ENCODE data around the gene SMIM11. TPM values are rescaled to one million over a fixed set of nuclear protein-coding genes. Genes with fewer than 3 reads are reported as not detected.

The SMIM11 gene
- total and polyA plus RNA-seq, 2 of the 8 experiments (the other 6 are each of a cell fraction or from before 2014, with no cell fraction given): 1.0 to 3.2 TPM

DNA sequence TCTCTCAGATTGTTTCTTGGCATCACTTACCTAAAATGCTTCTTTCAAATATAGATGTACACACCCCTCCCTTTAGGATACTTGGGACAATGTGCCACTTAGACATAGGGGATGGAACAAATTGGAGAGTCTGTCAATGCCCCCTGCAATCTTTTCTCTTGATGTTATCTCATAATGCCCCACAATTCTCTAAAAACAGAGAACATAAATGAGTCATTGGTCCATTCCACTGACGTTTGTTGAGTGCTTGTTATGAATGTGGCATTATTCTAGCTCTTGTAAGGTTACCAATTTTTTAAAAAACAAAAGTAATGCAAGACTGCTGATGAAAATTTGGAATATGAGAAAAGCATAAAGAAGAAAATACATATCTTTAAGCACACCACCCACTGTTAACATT, 5.6 kb upstream of the SMIM11 start:
- Histone ChIP-seq H3K4me3 (ENCODE audit: extremely low read depth in 1 of 4, insufficient read depth in 2 of 4, low read depth in 3 of 4, low read length in 4 of 4) (no peak overlapping the region), H3K9me3 (ENCODE audit: insufficient read depth in 2 of 2, low read depth in 1 of 2, low read length in 1 of 2) (no peaks in the 10 kb centered on the region), H2BK120ac (replicated peaks; ENCODE audit: low read depth, low read length) (no peak overlapping the region), H2AFZ (ENCODE audit: low read length) (no peak overlapping the region), H3K14ac (ENCODE audit: insufficient read length) (no peak overlapping the region), H3K56ac (replicated peaks; ENCODE audit: insufficient read length, low read depth, low read length) (no peak overlapping the region), H3K23ac (ENCODE audit: insufficient read length) (no peak overlapping the region), H4K20me1 (replicated peaks in 1 of 2; ENCODE audit: control insufficient read depth in 1 of 2, insufficient read depth in 2 of 2, low read length in 2 of 2) (no peaks in the 10 kb centered on the region), H3K18ac (ENCODE audit: extremely low read depth, low read length) (no peak overlapping the region), H2BK20ac (ENCODE audit: low read length) (no peak overlapping the region), H2BK12ac (ENCODE audit: low read depth, low read length) (no peak overlapping the region), H4K8ac (ENCODE audit: extremely low read depth, insufficient read depth, low read length) (no peak overlapping the region), H3K79me1 (ENCODE audit: low read depth, low read length) (no peaks in the 10 kb centered on the region), H3K27me3 (replicated peaks in 1 of 4; ENCODE audit: control insufficient read depth in 3 of 4, extremely low read depth in 1 of 4, insufficient read depth in 3 of 4, low read length in 3 of 4) (no peaks in the 10 kb centered on the region; a peak in 1 of 7 replicates), H3K36me3 (ENCODE audit: control insufficient read depth in 2 of 4, insufficient read depth in 4 of 4, low read length in 3 of 4) (no peaks in the 10 kb centered on the region), H2BK15ac (ENCODE audit: low read length) (no peak overlapping the region), H3K4ac (replicated peaks; ENCODE audit: insufficient read length, low read depth, low read length) (no peak overlapping the region), H3K23me2 (ENCODE audit: low read depth, low read length) (no peaks in the 10 kb centered on the region), H3K4me1 (replicated peaks in 1 of 4; ENCODE audit: control insufficient read depth in 3 of 4, insufficient read depth in 4 of 4, low read length in 3 of 4) (peaks cover 0 to 3% (median 0%) of the 10 kb centered on the region in 4 experiments; a peak in 3 of 7 replicates), H3K4me2 (ENCODE audit: insufficient read depth in 1 of 2, low read depth in 2 of 2, low read length in 2 of 2) (no peak overlapping the region), H3K27ac (ENCODE audit: low read depth, low read length) (no peak overlapping the region), H4K5ac (ENCODE audit: insufficient read length, low read depth, low read length) (no peak overlapping the region), H4K91ac (replicated peaks; ENCODE audit: insufficient read length, low read length) (no peak overlapping the region), H2BK5ac (ENCODE audit: low read depth, low read length) (no peak overlapping the region), H3K9ac (replicated peaks in 1 of 4; ENCODE audit: extremely low read depth in 1 of 4, low read depth in 3 of 4, low read length in 3 of 4) (no peak overlapping the region), H3K79me2 (ENCODE audit: control insufficient read depth in 1 of 2, insufficient read depth in 2 of 2, low read length in 2 of 2) (no peaks in the 10 kb centered on the region), H2AK5ac (ENCODE audit: low read depth, low read length) (no peak overlapping the region)
- no peak for TF ChIP-seq TAF7 (optimal IDR thresholded peaks at IDR 0.05; ENCODE audit: borderline replicate concordance, low read depth, low read length)
- no peak for TF ChIP-seq TEAD4 (IDR thresholded peaks at IDR 0.05; ENCODE audit: low read depth, low read length)
- WGBS, 2 experiments (ENCODE audit: extremely low coverage in 1 of 2, insufficient coverage in 1 of 2, insufficient read length in 1 of 2, insufficient replicate concordance in 2 of 2, low coverage in 1 of 2, low lambda C conversion rate in 2 of 2, missing lambda C conversion rate in 1 of 2): 75% methylated on average over 1 of the region's 1 CpG; no CpG with 5 or more reads in 1 of the 2 experiments
- FAIRE-seq: no peak
- ChIA-PET POLR2A (ENCODE audit: partially characterized antibody) (no interaction called here), CTCF (ENCODE audit: partially characterized antibody) (no interaction called here)
- DNase-seq (ENCODE audit: low read depth in 1 of 2, low spot score in 2 of 2): no peak

All from H1 (cell line).